Stimulated activated CD4-positive, alpha-beta T cell treated with anti-CD3 and anti-CD28 coated beads, Interleukin-4, amount 100 ng/mL, for 4 hours (primary cell): ENCODE data around the gene BUB3.

Experiments
- DNase-seq, 2 experiments: peaks; one replicate each; pipeline ENCODE4 v3.0.0-alpha.2; 2020

The BUB3 gene, protein sequence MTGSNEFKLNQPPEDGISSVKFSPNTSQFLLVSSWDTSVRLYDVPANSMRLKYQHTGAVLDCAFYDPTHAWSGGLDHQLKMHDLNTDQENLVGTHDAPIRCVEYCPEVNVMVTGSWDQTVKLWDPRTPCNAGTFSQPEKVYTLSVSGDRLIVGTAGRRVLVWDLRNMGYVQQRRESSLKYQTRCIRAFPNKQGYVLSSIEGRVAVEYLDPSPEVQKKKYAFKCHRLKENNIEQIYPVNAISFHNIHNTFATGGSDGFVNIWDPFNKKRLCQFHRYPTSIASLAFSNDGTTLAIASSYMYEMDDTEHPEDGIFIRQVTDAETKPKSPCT

DNA sequence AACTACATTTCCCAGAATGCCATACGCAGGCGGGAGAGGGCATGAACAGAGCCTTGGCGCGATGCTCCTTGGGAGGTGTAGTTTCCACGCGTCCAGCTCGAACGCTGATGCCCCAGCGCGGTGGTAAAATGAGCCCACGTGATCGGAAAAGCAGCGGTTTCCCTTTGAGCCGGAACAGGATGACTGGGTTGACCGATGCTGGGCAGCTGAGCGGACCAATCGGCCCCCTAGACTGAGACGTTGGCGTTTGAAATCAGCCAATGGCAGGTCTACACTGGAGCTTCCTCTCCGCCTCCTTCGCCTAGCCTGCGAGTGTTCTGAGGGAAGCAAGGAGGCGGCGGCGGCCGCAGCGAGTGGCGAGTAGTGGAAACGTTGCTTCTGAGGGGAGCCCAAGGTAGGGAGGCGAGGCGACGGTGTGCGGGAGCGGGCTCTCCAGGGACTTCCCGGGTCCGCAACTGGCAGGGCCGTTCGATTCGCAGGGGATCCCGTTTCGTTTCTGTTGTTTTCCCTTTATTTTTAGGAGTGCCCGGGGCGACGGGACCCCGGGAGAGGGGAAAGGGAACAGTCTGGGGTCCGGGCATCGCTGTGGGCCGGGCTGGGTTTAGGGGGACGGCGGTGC, at the start of gene BUB3:
Gene BUB3 (plus strand): TSS at position 311 of the 619 bp plus-strand sequence. CDS start 516 bp downstream, outside the sequence.
- DNase-seq: peak; percentile 85 to 97

DNA sequence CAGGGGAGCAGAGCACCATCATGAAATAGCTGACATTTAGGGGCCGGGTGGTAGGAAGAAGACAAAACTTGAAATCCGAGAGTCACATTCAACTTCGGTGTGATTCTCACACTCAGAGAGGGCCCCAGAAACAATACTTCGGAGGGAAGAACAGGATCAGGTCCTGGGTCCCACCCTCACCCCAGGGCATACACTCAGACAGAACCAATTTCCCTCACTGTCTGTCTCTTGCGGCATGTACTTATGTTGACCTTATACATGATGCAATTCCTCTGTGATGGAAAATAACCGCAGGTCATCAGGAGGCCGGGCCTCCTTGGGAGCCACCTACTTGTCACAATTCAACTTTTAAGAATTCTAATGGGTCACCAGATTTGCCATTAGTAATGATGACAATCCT, 44.7 kb upstream of the BUB3 start:
- no peak for DNase-seq

DNA sequence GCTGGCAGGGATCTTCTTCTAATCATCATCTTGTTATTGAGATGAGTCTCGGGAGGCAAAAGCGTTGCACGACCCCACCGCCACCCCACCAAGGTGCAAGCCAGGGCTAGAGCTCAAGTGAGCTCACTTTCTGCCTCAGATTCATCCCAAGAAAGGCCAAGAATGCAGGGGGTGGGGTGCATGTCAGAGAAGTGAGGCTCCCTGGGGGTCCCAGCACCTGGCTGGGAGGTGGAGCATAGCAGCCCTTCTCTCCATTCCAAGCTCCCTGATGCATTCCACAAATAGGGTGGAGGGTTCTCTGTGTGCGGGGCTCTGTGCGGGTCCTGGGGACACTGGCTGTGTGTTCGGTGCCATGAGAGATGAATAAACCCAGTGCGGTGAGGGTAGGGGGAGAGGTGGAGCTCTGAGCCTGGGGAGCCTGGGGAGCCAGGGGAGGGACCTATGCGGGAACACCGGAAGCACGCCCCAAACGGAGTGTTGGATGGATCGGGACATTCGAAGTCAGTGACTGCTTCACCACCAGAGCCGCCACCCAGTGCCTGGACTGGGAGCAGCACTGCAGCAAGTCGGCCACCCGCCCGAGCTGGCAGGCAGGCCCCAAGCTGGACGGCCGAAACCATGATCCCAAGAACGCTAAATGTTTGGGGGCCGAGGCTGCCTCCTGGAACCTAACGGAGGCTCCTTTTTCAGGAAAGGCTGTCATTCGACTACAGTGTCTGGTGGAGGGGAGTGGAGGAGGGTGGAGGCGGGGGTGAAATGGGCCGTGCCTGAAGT, 36.4 kb upstream of the BUB3 start:
- no peak for DNase-seq

DNA sequence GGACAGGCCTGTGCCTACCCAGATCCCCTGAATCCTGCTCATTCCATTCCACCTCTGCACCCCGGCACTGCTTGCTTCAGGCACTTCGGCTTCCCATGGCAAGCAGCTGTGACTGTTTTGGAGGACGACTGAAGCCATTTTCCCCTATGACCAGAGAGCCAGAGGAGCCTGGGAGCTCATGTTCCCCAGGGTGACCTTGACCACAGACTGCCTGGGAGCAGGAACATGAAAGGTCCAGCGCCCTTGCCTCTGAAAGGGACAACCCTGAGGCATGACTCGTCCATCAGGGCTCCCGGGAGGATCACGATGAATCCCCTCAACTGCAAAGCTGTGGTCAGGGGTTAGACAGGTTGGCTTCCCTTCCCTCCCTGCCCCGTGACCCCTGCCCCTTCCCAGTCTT, 35.1 kb upstream of the BUB3 start:
- DNase-seq: no peak

DNA sequence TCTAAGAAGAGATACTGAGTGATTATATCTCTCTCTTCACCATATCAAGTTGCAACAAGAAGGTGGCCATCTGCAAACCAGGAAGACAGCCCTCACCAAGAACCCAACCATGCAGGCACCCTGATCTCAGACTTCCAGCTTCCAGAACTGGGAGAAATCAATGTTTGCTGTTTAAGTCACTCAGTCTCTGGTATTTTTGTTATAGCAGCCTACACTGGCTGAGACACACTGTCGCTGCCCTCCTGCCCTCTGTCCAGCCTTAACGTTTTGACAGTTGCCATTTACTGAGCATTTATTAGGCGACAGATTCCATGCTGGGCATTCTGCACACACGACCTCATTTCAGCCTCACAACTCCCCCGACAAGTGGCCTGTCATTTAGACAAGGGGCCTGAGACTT, 28.0 kb upstream of the BUB3 start:
- no peak for DNase-seq

DNA sequence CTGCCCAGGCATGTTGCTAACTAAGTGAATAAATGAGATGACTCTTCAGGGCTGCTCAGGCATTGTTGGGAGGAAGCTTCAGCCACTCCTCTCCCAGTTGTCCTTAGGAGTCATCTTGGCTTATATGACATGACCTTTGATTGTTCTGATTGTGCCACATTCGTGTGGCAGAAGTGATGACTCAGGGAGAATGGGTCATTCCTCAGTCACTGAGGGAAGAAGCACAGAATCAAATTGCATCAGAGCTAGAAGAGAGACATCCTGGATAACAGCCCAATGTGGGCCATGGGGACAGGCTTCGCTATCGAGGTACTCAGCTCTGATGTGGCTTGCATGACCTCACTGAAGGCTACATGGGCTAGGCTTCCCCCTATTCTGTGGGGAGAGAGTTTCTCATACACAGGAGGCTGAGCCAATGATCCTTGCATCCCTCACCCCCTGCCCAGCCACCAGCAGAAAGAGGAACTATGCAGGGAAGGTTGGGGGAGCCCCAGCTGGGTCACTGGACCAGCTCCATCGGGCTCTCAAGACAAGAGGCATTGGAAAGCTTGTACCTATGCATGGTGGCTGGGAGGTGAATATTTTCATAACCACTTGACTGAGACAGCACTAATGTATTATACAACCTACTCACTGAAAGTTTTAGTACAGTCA, 24.5 kb upstream of the BUB3 start:
- no peak for DNase-seq

DNA sequence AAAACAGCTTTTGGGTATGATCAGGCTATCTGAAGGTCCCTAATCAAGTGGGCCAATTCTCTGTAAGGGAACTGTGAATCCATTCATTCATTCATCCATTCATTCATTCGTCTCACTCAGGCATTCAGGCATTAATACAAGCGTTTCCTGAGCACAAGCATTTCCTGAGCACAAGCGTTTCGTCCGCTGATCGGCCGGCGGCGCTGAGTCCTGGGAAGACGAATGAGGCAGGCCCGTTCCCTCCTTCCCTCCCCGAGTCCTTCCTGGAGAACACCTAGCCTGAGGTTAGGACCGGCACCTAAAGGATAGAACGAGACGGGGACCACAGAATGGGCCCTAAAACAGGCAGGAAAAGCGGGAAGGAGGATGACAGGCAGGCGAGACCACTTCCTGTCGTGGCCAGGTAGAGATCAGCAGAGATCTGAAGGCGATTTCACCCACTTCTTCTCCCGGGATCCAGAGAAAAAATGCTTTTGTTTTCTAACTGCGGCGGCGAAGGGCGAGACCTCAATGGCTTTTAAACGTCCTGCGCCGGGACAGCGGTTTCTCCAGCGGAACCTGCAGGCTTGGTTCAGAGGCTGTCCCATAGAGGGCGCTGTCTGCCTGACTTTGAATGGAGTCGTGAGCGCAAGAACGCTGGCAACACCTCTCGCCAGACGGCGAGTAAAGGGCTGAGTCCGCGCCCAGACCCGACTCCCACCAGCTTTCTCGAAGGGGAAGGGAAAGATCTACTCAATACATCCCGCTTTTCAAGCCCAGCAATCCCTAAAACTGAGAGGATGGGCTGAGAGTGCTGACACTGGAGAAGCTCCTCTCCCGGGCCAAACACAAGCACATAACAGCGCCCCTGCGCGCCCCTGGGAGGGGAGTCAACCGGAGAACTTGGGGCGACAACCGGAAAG, 21.4 kb upstream of the BUB3 start:
- peak; percentile 77 to 84 for DNase-seq

DNA sequence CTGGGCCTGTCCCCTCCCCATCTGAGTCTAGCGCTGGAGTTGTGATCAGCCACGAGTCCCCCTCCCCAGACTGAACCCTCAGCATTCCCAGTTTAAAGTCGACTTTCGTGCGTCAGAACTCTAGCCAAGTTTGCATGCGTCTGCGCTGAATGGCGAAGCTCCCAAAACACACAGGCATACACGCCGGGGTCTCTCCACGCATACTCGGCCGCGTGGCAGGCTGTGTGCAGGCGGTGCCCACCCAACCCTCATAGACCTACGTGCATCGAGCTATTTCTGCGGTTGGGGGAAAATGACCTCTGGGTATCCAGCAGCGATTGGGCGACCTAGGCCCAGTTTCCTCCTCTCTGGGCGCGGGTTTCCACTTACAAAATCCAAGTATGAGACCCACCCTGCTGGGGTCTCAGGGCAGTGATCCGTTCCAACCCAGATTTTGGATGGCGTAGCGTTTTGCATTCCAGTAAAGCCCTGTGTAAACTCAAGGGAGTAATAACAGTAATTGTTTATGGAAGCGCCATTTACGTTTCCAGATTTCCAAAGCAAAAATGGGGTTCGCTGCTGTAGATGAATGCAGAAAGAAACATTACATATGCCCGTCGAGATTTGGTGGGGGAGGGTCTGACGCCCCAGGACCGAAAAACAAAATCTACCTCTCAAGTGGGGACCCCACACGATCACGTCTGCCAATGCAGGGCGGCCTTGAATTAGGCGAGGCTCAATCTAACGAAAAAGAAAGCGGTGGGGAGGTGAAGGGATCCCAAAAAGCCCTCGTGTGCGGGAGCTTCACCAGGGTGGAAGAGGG, 20.5 kb upstream of the BUB3 start:
- DNase-seq: no peak

DNA sequence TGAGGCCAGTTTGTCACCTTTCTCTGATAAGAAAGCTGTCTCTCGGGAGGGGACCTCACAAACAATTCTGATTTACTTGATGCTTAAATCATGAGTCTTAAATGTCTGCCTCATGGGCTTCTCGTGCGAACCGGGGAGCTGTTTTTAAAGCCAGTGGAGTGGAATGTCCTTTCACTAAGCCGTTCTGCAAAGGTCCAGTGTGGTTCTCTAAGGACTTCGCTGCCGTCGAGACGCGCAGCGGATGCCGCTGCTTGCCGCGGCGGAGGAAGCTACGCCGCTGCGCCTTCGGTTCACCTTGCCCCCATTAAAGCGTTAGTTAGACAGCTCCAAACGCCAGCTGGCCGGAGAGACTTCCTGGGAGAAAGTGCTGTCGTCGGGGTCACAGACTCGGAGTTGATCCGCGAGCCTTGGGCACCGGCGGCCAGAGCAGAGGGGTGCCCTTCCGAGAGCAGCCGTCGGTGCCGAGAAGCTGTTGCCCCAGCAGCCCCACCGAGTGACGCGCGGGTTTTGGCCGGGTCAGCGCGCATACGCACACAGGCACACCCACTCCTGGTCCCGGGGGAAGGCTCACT, 19.8 kb upstream of the BUB3 start:
- no peak for DNase-seq

DNA sequence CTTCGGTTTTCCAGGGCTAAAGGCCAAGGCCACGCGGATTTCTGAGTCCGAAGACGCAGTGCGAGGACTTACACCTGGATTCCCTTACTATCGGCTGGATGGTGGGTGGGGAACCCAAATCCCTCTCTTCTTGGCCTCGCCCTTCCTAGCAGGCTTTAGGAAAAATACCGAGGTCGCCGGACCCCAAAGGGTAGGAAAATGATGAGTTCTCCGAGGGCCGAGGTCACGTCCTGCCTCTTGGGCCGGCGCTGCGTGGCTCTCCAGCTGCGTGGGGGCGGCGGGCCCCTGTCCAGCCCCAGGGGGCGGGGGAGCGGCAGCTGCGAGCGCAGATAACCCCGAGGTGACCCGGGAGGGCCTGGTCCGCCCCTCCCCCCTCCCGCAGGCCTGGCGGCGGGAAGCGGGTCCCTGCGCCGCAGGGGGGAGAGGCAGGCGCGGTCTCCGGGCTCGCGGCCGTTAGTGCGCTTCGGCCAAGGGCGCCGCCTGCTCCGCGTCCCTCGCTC, 19.2 kb upstream of the BUB3 start:
- DNase-seq: no peak

DNA sequence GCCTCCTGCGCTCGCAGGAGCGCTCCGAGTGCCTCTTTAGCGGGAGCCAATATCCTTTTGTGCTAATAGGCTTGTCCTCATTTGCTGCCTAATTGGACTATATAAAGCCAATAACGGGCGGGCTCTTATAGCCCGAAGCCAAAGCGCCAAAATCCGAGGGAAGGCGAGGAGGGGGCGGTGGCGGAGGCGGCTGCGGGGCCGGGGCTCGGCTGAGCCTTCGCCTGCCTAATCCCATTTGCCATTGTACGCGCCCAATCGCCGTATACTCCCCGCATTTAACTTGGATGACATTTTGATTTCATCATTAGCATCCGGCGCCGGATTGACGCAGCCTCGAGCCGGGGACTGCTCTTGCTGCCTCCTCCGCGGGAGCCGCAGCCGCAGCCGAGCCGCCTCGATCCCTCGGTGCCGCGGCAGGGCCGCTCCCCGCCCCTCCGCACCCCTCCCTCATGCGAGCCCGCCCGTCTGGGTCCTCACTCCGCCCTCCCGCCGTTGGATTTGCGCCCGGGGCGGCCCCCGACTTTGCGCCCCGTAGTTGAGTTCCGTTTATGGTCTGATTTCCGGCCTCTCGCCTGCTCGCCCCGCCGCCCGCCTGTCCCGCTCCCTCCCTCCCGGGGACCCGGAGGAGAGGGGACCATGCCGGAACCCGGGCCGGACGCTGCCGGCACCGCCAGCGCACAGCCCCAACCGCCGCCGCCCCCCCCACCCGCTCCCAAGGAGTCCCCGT, 18.6 kb upstream of the BUB3 start, which contains the start of gene HMX3:
Gene HMX3 (plus strand): TSS at position 556 of the 727 bp plus-strand sequence. CDS start 81 bp downstream, at position 637.
- DNase-seq: peak in 1 of 2 experiments; percentile 38

DNA sequence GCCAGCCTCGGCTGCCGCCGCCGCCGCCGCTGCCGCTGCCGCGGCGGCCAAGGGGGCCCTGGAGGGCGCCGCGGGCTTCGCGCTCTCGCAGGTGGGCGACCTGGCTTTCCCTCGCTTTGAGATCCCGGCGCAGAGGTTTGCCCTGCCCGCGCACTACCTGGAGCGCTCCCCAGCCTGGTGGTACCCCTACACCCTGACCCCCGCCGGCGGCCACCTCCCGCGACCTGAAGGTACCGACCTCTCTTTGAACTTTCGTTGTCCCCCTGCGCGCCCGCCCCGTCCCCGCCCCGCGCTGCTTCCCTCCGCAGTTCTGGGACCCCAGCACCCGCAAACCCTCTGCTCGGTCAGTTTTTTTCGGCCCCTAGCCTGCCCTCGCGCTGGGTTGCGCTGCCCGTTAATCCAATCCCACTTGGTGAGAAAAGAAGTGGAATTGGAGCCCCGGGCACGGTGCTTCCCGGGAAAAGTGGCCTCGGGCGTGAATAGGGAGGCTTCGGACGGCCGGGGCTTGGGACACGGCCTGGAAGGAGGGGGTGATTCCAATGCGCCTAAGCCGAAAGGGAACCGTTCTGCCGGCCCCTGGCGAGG, 17.9 kb upstream of the BUB3 start:
- DNase-seq: no peak

DNA sequence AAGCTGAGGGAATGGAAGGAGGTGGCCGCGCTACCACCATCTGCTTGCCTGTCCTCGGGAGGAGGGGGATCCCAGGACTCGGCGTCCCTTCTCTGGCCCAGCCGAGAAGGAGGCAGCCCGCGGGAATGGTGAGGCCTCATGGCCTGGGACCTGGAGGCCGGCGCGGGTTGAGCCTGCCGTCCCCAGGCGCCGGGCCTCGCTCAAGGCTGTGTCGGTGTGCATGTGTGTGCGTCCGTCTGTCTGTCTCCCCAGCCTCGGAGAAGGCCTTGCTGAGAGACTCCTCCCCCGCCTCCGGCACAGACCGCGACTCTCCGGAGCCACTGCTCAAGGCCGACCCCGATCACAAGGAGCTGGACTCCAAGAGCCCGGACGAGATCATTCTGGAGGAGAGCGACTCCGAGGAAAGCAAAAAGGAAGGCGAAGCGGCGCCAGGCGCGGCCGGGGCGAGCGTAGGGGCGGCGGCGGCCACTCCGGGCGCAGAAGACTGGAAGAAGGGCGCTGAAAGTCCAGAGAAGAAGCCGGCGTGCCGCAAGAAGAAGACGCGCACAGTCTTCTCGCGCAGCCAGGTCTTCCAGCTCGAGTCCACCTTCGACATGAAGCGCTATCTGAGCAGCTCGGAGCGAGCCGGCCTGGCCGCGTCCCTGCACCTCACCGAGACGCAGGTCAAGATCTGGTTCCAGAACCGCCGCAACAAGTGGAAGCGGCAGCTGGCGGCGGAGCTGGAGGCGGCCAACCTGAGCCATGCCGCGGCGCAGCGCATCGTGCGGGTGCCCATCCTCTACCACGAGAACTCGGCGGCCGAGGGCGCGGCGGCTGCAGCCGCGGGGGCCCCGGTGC, 17.2 kb upstream of the BUB3 start:
- DNase-seq: no peak

DNA sequence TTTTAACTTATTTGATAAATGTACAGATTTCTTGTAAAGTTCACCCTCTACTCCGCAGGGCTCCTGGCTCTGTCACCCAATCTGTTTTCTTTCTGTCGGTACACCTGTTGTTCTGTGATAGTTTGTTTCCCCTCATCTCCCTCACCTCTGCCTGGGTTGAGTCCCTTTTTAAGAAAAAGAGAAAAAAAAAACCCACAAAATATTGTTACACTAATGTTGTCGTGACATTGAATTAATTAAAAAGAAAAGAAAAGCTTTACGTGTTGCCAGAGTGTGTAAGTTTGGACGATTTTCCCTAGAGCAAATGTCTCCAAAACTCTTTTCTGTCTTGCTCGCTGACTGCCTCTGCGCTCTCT, 15.1 kb upstream of the BUB3 start:
- DNase-seq: no peak

DNA sequence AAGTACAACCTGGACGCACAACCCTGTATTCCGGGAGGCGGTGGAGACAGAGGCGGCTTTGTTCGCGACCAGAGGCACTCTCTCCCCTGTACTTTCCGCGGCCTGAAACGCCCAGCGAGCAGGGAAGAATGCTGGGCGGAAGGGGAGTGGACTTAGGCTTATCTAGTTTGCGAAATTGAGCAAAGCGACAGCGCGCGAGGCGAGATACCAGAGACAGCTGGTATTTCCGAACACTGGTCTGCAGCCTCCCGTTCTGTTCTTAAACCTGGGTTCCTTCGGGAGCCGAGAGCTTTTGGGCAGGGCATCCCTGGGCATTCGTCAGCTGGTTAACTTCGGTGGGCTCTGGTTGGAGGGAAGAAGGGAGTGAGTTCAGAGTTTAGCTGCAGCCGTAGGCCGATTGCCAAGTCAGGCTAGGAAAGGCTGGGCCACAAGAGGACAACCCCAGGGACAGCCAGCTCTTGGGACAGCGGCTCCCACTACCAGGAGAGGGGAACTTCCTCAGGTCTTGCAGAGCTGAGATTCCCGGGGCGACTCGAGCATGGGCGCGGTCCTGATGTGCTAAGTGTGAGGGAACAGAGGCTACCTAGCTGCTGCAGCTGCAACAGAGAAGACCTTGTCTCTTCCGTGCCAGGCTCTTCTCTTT, 14.6 kb upstream of the BUB3 start:
- DNase-seq: no peak

DNA sequence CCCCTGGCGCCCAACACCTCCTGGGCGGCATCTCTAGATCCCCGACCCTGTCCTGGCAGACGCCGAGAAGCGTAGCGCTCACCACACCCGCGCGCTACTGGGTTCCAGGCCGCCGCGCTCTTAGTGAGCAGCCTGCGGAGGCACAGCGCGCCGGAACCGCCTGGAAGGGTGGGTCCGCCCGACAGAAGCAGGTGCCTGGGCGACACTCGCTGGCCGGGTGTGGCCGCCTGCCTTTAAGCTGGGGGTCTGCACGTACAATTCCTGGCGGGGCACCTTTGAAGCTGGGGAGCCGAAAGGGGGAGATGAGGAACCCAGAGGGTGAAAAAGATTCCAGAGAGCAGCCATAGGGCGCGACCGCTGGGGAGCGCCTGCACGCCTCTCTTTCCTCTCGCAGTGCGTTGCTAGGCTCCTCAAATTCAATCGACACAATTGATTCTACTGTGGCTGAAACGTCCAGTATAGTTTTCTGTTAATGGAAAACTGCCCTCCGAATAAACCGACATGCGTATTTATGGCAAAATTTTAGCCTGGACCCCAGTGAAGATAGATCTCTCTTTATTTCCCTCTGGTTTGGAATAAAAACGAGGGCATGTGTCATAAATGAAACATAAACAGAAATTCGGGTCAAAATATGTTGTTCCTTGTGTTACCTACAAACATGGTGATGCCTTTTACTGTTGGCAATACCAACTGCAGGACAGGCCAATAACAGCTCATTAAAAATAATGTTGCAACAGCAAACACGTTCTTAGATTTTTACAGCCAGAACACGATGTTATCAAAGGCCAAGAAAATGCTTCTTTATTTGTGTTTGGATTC, 13.8 kb upstream of the BUB3 start:
- no peak for DNase-seq

DNA sequence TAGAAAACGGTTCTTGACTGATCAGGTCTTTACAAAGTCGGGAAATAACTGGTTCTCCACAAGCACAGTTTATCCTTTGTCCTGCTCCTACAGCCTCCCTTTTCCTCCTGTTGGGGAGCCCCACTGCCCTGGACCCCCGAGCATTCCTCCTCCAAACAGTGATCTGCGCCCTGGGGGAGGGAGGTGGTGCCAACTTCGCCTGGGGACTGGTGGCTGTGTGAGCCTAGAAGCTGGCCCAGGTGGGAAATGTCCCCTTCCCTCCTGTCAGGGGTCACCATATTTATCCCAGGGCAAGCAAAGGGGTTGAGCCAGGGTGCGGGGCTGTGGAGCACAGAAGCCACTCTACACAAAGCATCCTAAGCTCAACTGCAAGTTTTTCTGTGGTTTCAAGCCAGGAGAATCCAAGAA, 13.2 kb upstream of the BUB3 start:
- no peak for DNase-seq
